ENCODE results near the gene GLDC. TPM values are rescaled to one million over a fixed set of nuclear protein-coding genes. Genes with fewer than 3 reads are reported as not detected.
"Not testable (repeated sequence)": the region's sequence is repeated elsewhere in the genome, so short reads cannot be mapped to it uniquely, and the experiment has no call there.

The GLDC gene
- total and polyA plus RNA-seq, 8 donors: 0.41 to 8.1 (median 3.3) TPM

GRCh38 chr9:6630502-6631206 lies 14.9 kb downstream of the GLDC start:
- Histone ChIP-seq H3K9me3 (no peaks in the 10 kb centered on the region), H3K27ac (no peak overlapping the region), H3K4me1 (no peaks in the 10 kb centered on the region), H3K36me3 (no peaks in the 10 kb centered on the region), H3K4me3 (no peak overlapping the region), H3K27me3 (peaks cover 0 to 6% of the 10 kb centered on the region in 2 donors)
- DNase-seq: no peak
- no peak for TF ChIP-seq CTCF (IDR thresholded peaks at IDR 0.05)
- intact Hi-C loops (cut with DNase I): no loop called here
- peak; percentile 33 for ATAC-seq

GRCh38 chr9:6628704-6629103 lies 16.8 kb downstream of the GLDC start:
- Histone ChIP-seq H3K4me3 (no peak overlapping the region), H3K4me1 (no peaks in the 10 kb centered on the region), H3K36me3 (no peaks in the 10 kb centered on the region), H3K9me3 (no peaks in the 10 kb centered on the region), H3K27me3 (no peaks in the 10 kb centered on the region), H3K27ac (no peak overlapping the region)
- TF ChIP-seq CTCF (IDR thresholded peaks at IDR 0.05): no peak
- no peak for DNase-seq
- intact Hi-C loops (cut with DNase I): no loop called here
- no peak for ATAC-seq

GRCh38 chr9:6625363-6625762 lies 20.2 kb downstream of the GLDC start:
- no peak overlapping the region for H3K4me3 ChIP-seq
- DNase-seq (no peak), ATAC-seq (no peak)
- intact Hi-C loops (cut with DNase I): no loop called here
- no peaks in the 10 kb centered on the region for H3K27me3 ChIP-seq
- H3K9me3 ChIP-seq: no peaks in the 10 kb centered on the region
- no peak overlapping the region for H3K27ac ChIP-seq
- H3K4me1 ChIP-seq: no peaks in the 10 kb centered on the region
- TF ChIP-seq CTCF (IDR thresholded peaks at IDR 0.05): no peak
- H3K36me3 ChIP-seq: no peaks in the 10 kb centered on the region

GRCh38 chr9:6622784-6623183 lies 22.7 kb downstream of the GLDC start:
- H3K27me3 ChIP-seq; ATAC-seq; H3K36me3 ChIP-seq; H3K4me1 ChIP-seq; intact Hi-C loops (cut with DNase I); H3K27ac ChIP-seq; H3K4me3 ChIP-seq; H3K9me3 ChIP-seq; DNase-seq: not testable (repeated sequence)

GRCh38 chr9:6620796-6621195 lies 24.7 kb downstream of the GLDC start:
- ATAC-seq (no peak), DNase-seq (no peak)
- H3K4me3 ChIP-seq: no peak overlapping the region
- TF ChIP-seq CTCF (IDR thresholded peaks at IDR 0.05): no peak
- no peaks in the 10 kb centered on the region for H3K27me3 ChIP-seq
- H3K27ac ChIP-seq: no peak overlapping the region
- no peaks in the 10 kb centered on the region for H3K36me3 ChIP-seq
- intact Hi-C loops (cut with DNase I): no loop called here
- no peaks in the 10 kb centered on the region for H3K9me3 ChIP-seq
- no peaks in the 10 kb centered on the region for H3K4me1 ChIP-seq

GRCh38 chr9:6620353-6620752 lies 25.2 kb downstream of the GLDC start:
- no peak for TF ChIP-seq CTCF (IDR thresholded peaks at IDR 0.05)
- intact Hi-C loops (cut with DNase I): no loop called here

More at GRCh38 chr9:6620353-6620752, 25.2 kb downstream of the GLDC start:
- Histone ChIP-seq H3K4me1 (no peaks in the 10 kb centered on the region), H3K27me3 (no peaks in the 10 kb centered on the region), H3K4me3 (no peak overlapping the region), H3K27ac (no peak overlapping the region), H3K9me3 (no peaks in the 10 kb centered on the region), H3K36me3 (no peaks in the 10 kb centered on the region)
- no peak for ATAC-seq
- no peak for DNase-seq

Data from left lung (tissue), 10 donors.